Panc1 (cell line): Measurements from ENCODE around the gene AMTN. TPM values are rescaled to one million over a fixed set of nuclear protein-coding genes. Genes with fewer than 3 reads are reported as not detected.
A peak's percentile ranks its signal among the peaks of the same experiment; 100 is the strongest.

Experiments
- ATAC-seq: fragments of 200-7000 bp; cut with Tn5 transposase; 2 replicates; pipeline ENCODE4 v1.9.1; 2020; ENCODE audit warnings: mild to moderate bottlenecking, moderate library complexity
- BruUV-seq: library from RNA; stranded (reverse); fragments of 400-500 nt; replicated peaks from 2 replicates; lab custom pipeline; 2021; lab: Mats Ljungman, UMichigan
- CTCF ChIA-PET: fragments of 300-600 bp; sonication (Branson Sonifier 250); formaldehyde crosslinking; loops from one replicate; lab custom pipeline; 2022; ENCODE audit warnings: antibody characterized with exemption; lab: Charles Lee
- POLR2A ChIA-PET: fragments of 300-600 bp; sonication (Branson Sonifier 250); formaldehyde crosslinking; loops from one replicate; lab custom pipeline; 2022; ENCODE audit warnings: antibody characterized with exemption; lab: Charles Lee
- DNase-seq: peaks from one replicate; pipeline ENCODE4 v3.0.0-alpha.2; 2010; ENCODE audit warnings: low read depth, low spot score
- H3K27ac ChIP-seq: 2 replicates; pipeline ENCODE4 v1.5.1; 2011; ENCODE audit warnings: mild to moderate bottlenecking, low read length, inconsistent platforms
- H3K27me3 ChIP-seq: fragments of 200-500 bp; sonication (Bioruptor generic); 2 replicates; pipeline ENCODE4 v1.6.0; 2014; ENCODE audit warnings: low read length, inconsistent platforms; ENCODE audit not compliant: control insufficient read depth, insufficient read depth
- H3K36me3 ChIP-seq: fragments of 200-500 bp; sonication (Bioruptor generic); 2 replicates; pipeline ENCODE4 v1.5.1; 2014; ENCODE audit warnings: inconsistent platforms, mild to moderate bottlenecking, low read length, moderate library complexity; ENCODE audit not compliant: control insufficient read depth, insufficient read depth
- H3K4me1 ChIP-seq: 2 replicates; pipeline ENCODE4 v1.5.1; 2011; ENCODE audit warnings: inconsistent platforms, mild to moderate bottlenecking, low read length, moderate library complexity; ENCODE audit not compliant: control insufficient read depth, insufficient read depth
- H3K4me3 ChIP-seq, 2 experiments: 2 replicates each; pipeline ENCODE4 v1.5.1; 2011 to 2012; ENCODE audit warnings: low read depth in 2 of 2, low read length in 2 of 2, mild to moderate bottlenecking in 2 of 2, inconsistent platforms in 1 of 2, moderate library complexity in 1 of 2
- H3K9me3 ChIP-seq: fragments of 200-500 bp; sonication (Bioruptor generic); 2 replicates; pipeline ENCODE4 v1.5.1; 2014; ENCODE audit warnings: low read depth, mild to moderate bottlenecking, inconsistent platforms, low read length, moderate library complexity; ENCODE audit not compliant: control insufficient read depth, insufficient read depth
- CTCF ChIP-seq: fragments of 450-650 bp; IDR thresholded peaks from 2 replicates; pipeline ENCODE4 v1.5.1; 2017; ENCODE audit warnings: mild to moderate bottlenecking
- POLR2AphosphoS5 ChIP-seq: IDR thresholded peaks from 2 replicates; pipeline ENCODE4 v1.6.1; 2012; ENCODE audit warnings: mild to moderate bottlenecking, low read depth, low read length, moderate library complexity
- REST ChIP-seq, 2 experiments: IDR thresholded peaks; 2 replicates each; pipeline ENCODE4 v1.6.1; 2011 to 2012; ENCODE audit warnings: low read depth in 2 of 2, control low read depth in 1 of 2, low read length in 1 of 2, mild to moderate bottlenecking in 1 of 2, moderate library complexity in 1 of 2; ENCODE audit not compliant: insufficient read depth in 1 of 2
- SIN3A ChIP-seq: IDR thresholded peaks from 2 replicates; pipeline ENCODE4 v1.6.1; 2012; ENCODE audit warnings: low read depth, mild to moderate bottlenecking, low read length, moderate library complexity, borderline replicate concordance; ENCODE audit not compliant: insufficient read depth
- TCF7L2 ChIP-seq: IDR thresholded peaks from 2 replicates; pipeline ENCODE4 v1.6.1; 2011; ENCODE audit warnings: mild to moderate bottlenecking, low read depth, low read length, inconsistent platforms
- in situ Hi-C: cut with HindIII; loops from 2 replicates; pipeline ENCODE4 v1.10.0; 2016; ENCODE audit warnings: low sequenced_read_pairs, low pct_unique_long_range_greater_than_20kb
- intact Hi-C: fragments of 100-400 bp; cut with micrococcal nuclease; formaldehyde crosslinking; loops from one replicate; pipeline ENCODE4 v1.10.0; 2022; ENCODE audit not compliant: unreplicated experiment
- total RNA-seq: library from RNA; stranded (reverse); gene quantifications from one replicate; pipeline ENCODE4 v1.2.1, GENCODE V29; 2021; ENCODE audit not compliant: unreplicated experiment

AMTN gene
- total RNA-seq, 1 experiment from 2014 or later = not detected

- no peaks in the 10 kb centered on the region for H3K27me3 ChIP-seq
- no peak for TF ChIP-seq SIN3A
- TF ChIP-seq REST (IDR thresholded peaks at IDR 0.05; ENCODE audit: insufficient read depth in 1 of 2, low read depth in 2 of 2, low read length in 1 of 2) = no peak
- TF ChIP-seq POLR2AphosphoS5 = no peak
- no peak for TF ChIP-seq CTCF
- no peak for TF ChIP-seq TCF7L2
- no peak for ATAC-seq
- H3K27ac ChIP-seq = no peak overlapping the region
- intact Hi-C loops (no loop called here), in situ Hi-C loops (no loop called here)
- no peaks in the 10 kb centered on the region for H3K4me1 ChIP-seq
- no TSS peak for BruUV-seq
- CTCF ChIA-PET = no interaction called here
- DNase-seq = no peak
- H3K4me3 ChIP-seq = no peak overlapping the region
- H3K9me3 ChIP-seq = no peaks in the 10 kb centered on the region
- H3K36me3 ChIP-seq = no peaks in the 10 kb centered on the region
- POLR2A ChIA-PET = no interaction called here
Measured at GRCh38 chr4:70538869-70539268, 20.5 kb downstream of the AMTN start.

- no peaks in the 10 kb centered on the region for H3K36me3 ChIP-seq
- in situ Hi-C loops (no loop called here), intact Hi-C loops (no loop called here)
- no peaks in the 10 kb centered on the region for H3K9me3 ChIP-seq
- ChIA-PET POLR2A (no interaction called here), CTCF (no interaction called here)
- H3K27ac ChIP-seq = no peak overlapping the region
- H3K4me3 ChIP-seq = no peak overlapping the region
- ATAC-seq = no peak
- BruUV-seq = no TSS peak
- H3K27me3 ChIP-seq = no peaks in the 10 kb centered on the region
- no peaks in the 10 kb centered on the region for H3K4me1 ChIP-seq
- no peak for DNase-seq
- peak; percentile 64 for TF ChIP-seq CTCF
- no peak for TF ChIP-seq SIN3A
Measured at GRCh38 chr4:70544279-70544868, 26.0 kb downstream of the AMTN start.
